HepG2 (cell line): Measurements from ENCODE around the gene TXNDC12. TPM values are rescaled to one million over a fixed set of nuclear protein-coding genes. Genes with fewer than 3 reads are reported as not detected.

Experiments
- ATAC-seq: fragments of 200-7000 bp; cut with Tn5 transposase; 3 replicates; pipeline ENCODE4 v1.9.1; 2020; ENCODE audit warnings: mild to moderate bottlenecking, moderate library complexity
- BruUV-seq: library from RNA; stranded (reverse); fragments of 400-500 nt; replicated peaks from 2 replicates; lab custom pipeline; 2021; lab: Mats Ljungman, UMichigan
- CTCF ChIA-PET: fragments of 300-600 bp; formaldehyde crosslinking; extraction: SDS; loops from one replicate; lab custom pipeline; 2021; ENCODE audit warnings: low total read pairs, inconsistent platforms, low intra/inter-chr PET ratio; lab: Yijun Ruan, JAX
- POLR2A ChIA-PET: fragments of 350-600 bp; sonication (Branson Sonifier 250); formaldehyde crosslinking; loops from one replicate; lab custom pipeline; 2020; ENCODE audit warnings: antibody characterized with exemption, inconsistent platforms; lab: Yijun Ruan, JAX
- DNase-seq: peaks from one replicate; pipeline ENCODE4 v3.0.0-alpha.2; 2015; ENCODE audit warnings: low spot score
- FAIRE-seq: peaks from 3 replicates; lab custom pipeline; 2011; peaks lifted over from hg19 to GRCh38; lab: Jason Lieb, UNC
- H2AFZ ChIP-seq: one replicate; pipeline ENCODE4 v1.6.1; 2011; ENCODE audit warnings: low read length, inconsistent platforms
- H3K27ac ChIP-seq: fragments of 300-600 bp; 3 replicates; pipeline ENCODE4 v1.8.0; 2011; ENCODE audit warnings: mixed run types, mild to moderate bottlenecking, mixed read lengths, low read length, inconsistent platforms; ENCODE audit not compliant: insufficient read depth; ENCODE audit errors: extremely low read length
- H3K27me3 ChIP-seq, 2 experiments: fragments of 200-600 bp in 1 of 2; 2 replicates in 1 of 2; 3 replicates in 1 of 2; pipeline versions ENCODE4 v1.6.0 to v1.8.0; 2011; ENCODE audit warnings: low read length in 2 of 2, mild to moderate bottlenecking in 2 of 2, moderate library complexity in 2 of 2, inconsistent platforms in 1 of 2; ENCODE audit not compliant: insufficient read depth in 2 of 2, control insufficient read depth in 1 of 2
- H3K36me3 ChIP-seq, 2 experiments: fragments of 200-600 bp in 1 of 2; replicated peaks in 1 of 2; 2 replicates in 1 of 2; 3 replicates in 1 of 2; pipeline versions ENCODE4 v1.5.1 to v1.8.0; 2011; ENCODE audit warnings: low read length in 2 of 2, inconsistent platforms in 1 of 2; ENCODE audit not compliant: insufficient read depth in 2 of 2, control insufficient read depth in 1 of 2
- H3K4me1 ChIP-seq: 2 replicates; pipeline ENCODE4 v1.5.1; 2012; ENCODE audit warnings: low read length, inconsistent platforms; ENCODE audit not compliant: insufficient read depth
- H3K4me2 ChIP-seq: 2 replicates; pipeline ENCODE4 v1.6.0; 2011; ENCODE audit warnings: low read depth, low read length, inconsistent platforms
- H3K4me3 ChIP-seq, 3 experiments: fragments of 200-600 bp in 1 of 3; sonication (generic), shearing (Covaris generic) in 1 of 3; replicated peaks in 1 of 3; 2 replicates each; pipeline ENCODE4 v1.5.1; 2011 to 2016; ENCODE audit warnings: low read length in 3 of 3, inconsistent platforms in 2 of 3, low read depth in 2 of 3, mild to moderate bottlenecking in 2 of 3, control low read depth in 1 of 3, mixed read lengths in 1 of 3; ENCODE audit not compliant: insufficient read depth in 1 of 3
- H3K79me2 ChIP-seq: one replicate; pipeline ENCODE4 v1.6.1; 2011; ENCODE audit warnings: low read length, inconsistent platforms; ENCODE audit not compliant: insufficient read depth
- H3K9ac ChIP-seq: 2 replicates; pipeline ENCODE4 v1.6.0; 2011; ENCODE audit warnings: mild to moderate bottlenecking, low read depth, low read length, inconsistent platforms; ENCODE audit not compliant: insufficient read depth
- H3K9me3 ChIP-seq: 2 replicates; pipeline ENCODE4 v1.5.1; 2012; ENCODE audit warnings: mild to moderate bottlenecking, low read length
- H4K20me1 ChIP-seq: 2 replicates; pipeline ENCODE4 v1.6.0; 2011; ENCODE audit warnings: inconsistent platforms, mild to moderate bottlenecking, low read length, moderate library complexity; ENCODE audit not compliant: insufficient read depth
- AFF4 ChIP-seq: sonication (generic); formaldehyde crosslinking; IDR thresholded peaks from 2 replicates; pipeline ENCODE4 v1.4.0; 2020; ENCODE audit warnings: missing genetic modification reagents
- ARNT ChIP-seq: fragments of 450-650 bp; IDR thresholded peaks from 2 replicates; pipeline ENCODE4 v1.6.1; 2017
- PAX8 ChIP-seq: sonication (generic); formaldehyde crosslinking; IDR thresholded peaks from 2 replicates; pipeline ENCODE4 v1.8.0; 2022; ENCODE audit warnings: mild to moderate bottlenecking, missing genetic modification reagents, borderline replicate concordance
- PHF5A ChIP-seq: IDR thresholded peaks from one replicate; pipeline ENCODE4 v1.6.1; 2018; ENCODE audit warnings: low read depth, missing genetic modification reagents; ENCODE audit not compliant: unreplicated experiment
- PRPF4 ChIP-seq: fragments of 200-400 bp; formaldehyde crosslinking; IDR thresholded peaks from 2 replicates; pipeline ENCODE4 v1.6.1; 2016; ENCODE audit warnings: low read length, low read depth; ENCODE audit not compliant: poor library complexity, severe bottlenecking
- RFX1 ChIP-seq: fragments of 450-650 bp; IDR thresholded peaks from 2 replicates; pipeline ENCODE4 v1.6.1; 2017
- ZFP36 ChIP-seq: fragments of 150-350 bp; IDR thresholded peaks from 2 replicates; pipeline ENCODE4 v1.6.1; 2018; ENCODE audit warnings: borderline replicate concordance, low read length, low read depth; ENCODE audit not compliant: partially characterized antibody
- ZNF382 ChIP-seq: sonication (generic); formaldehyde crosslinking; IDR thresholded peaks from 2 replicates; pipeline ENCODE4 v1.5.0; 2020; ENCODE audit warnings: missing genetic modification reagents, mild to moderate bottlenecking, borderline replicate concordance
- ZNF614 ChIP-seq: IDR thresholded peaks from 2 replicates; pipeline ENCODE4 v1.6.1; 2018; ENCODE audit warnings: missing biosample characterization, missing genetic modification reagents, inconsistent platforms, borderline replicate concordance
- ZNF639 ChIP-seq: conservative IDR thresholded peaks from 2 replicates; pipeline ENCODE4 v1.6.1; 2018; ENCODE audit warnings: missing genetic modification reagents
- WGBS: methylation state at CpG from one replicate; pipeline ENCODE4 v1.1.6; 2017; ENCODE audit warnings: low lambda C conversion rate; 5-methylcytosine and 5-hydroxymethylcytosine counted together
- in situ Hi-C: cut with HindIII; loops from 2 replicates; pipeline ENCODE4 v1.10.0; 2017; ENCODE audit warnings: low pct_unique_long_range_greater_than_20kb; ENCODE audit not compliant: extremely low pct_ligation_motif_present
- intact Hi-C: fragments of 100-400 bp; cut with micrococcal nuclease; formaldehyde crosslinking; loops from one replicate; pipeline ENCODE4 v1.10.0; 2022; ENCODE audit not compliant: unreplicated experiment
- polyA plus RNA-seq, 8 experiments: library from polyadenylated mRNA; depleted of rRNA in 3 of 8; stranded (reverse) in 7 of 8; unstranded in 1 of 8; fragments of >200 nt; fragmentation: Illumina TruSeq in 4 of 8; extraction: Trizol in 4 of 8; gene quantifications; 2 replicates each; pipeline versions ENCODE4 v1.2.1 to v1.2.3, GENCODE V29; 2011 to 2016; ENCODE audit warnings: low read depth in 4 of 8, missing spikeins in 1 of 8, mixed read lengths in 1 of 8; ENCODE audit not compliant: insufficient read depth in 1 of 8
- total RNA-seq, 5 experiments: library from RNA; depleted of rRNA; stranded (reverse); fragments of >200 nt; fragmentation: Illumina TruSeq; extraction: Trizol; gene quantifications; 2 replicates each; pipeline ENCODE4 v1.2.3, GENCODE V29; 2016; ENCODE audit warnings: low read depth in 1 of 5

TXNDC12 gene
- total and polyA plus RNA-seq, 2 of the 13 experiments (the other 11 are each of a cell fraction or from before 2014, with no cell fraction given) = 65.6 to 67.2 TPM

- Histone ChIP-seq H2AFZ (no peak overlapping the region), H3K9me3 (no peaks in the 10 kb centered on the region), H3K36me3 (peaks cover 7 to 40% of the 10 kb centered on the region in 2 experiments; a peak in 4 of 5 replicates), H3K27me3 (no peaks in the 10 kb centered on the region), H3K27ac (no peak overlapping the region), H3K4me1 (peaks cover 8% of the 10 kb centered on the region), H3K79me2 (peaks cover 41% of the 10 kb centered on the region), H3K4me2 (no peak overlapping the region), H4K20me1 (peaks cover 8% of the 10 kb centered on the region; the same call in 1 of the 2 replicates), H3K9ac (no peak overlapping the region), H3K4me3 (no peak overlapping the region)
- intact Hi-C loops (no loop called here), in situ Hi-C loops (no loop called here)
- 84% methylated on average over 6 of the region's 6 CpGs for WGBS
- ChIA-PET POLR2A (interaction anchor here (1.4 to 2.7 kb wide), 3 partner anchors 8 to 16 kb away, joined by 4 to 12 read pairs (median 7); partner anchors contain the start of gene BTF3L4), CTCF (no interaction called here)
- FAIRE-seq (no peak), DNase-seq (no peak), ATAC-seq (no peak)
- TF ChIP-seq ZFP36 (no peak), ZNF382 (CRISPR knock-in tag) (no peak), AFF4 (CRISPR knock-in tag) (no peak), PAX8 (no peak), ARNT (no peak), ZNF614 (CRISPR knock-in tag) (no peak), PRPF4 (no peak), ZNF639 (no peak), RFX1 (no peak), PHF5A (no peak)
- BruUV-seq = no TSS peak
Measured at GRCh38 chr1:52072291-52072690, 17.3 kb upstream of the TXNDC12 start.
